OCI-LY3 (cell line): ENCODE data around the gene LMX1B.

Experiments used
- H2AFZ ChIP-seq: fragments of 200-600, 300-600 bp; shearing (Covaris generic); 2 replicates; pipeline ENCODE4 v1.6.0; 2014; ENCODE audit warnings: antibody characterized with exemption, low read depth, low read length
- H3K27ac ChIP-seq: fragments of 200-600, 300-600 bp; sonication (generic); 2 replicates; pipeline ENCODE4 v1.5.1; 2014; ENCODE audit warnings: mild to moderate bottlenecking, low read length, moderate library complexity, mixed read lengths
- H3K27me3 ChIP-seq: fragments of 200-600, 300-600 bp; sonication (generic); 2 replicates; pipeline ENCODE4 v1.6.1; 2014; ENCODE audit warnings: low read depth, low read length, mixed read lengths
- H3K36me3 ChIP-seq: fragments of 200-600, 300-600 bp; sonication (generic); replicated peaks from 2 replicates; pipeline ENCODE3; 2014; ENCODE audit warnings: low read depth, low read length, mixed read lengths
- H3K4me1 ChIP-seq: fragments of 300-600, 200-600 bp; sonication (generic); 2 replicates; pipeline ENCODE4 v1.6.1; 2014; ENCODE audit warnings: low read length, mixed read lengths
- H3K4me2 ChIP-seq: fragments of 200-600, 300-600 bp; sonication (generic); 2 replicates; pipeline ENCODE4 v1.6.1; 2014; ENCODE audit warnings: low read length, mixed read lengths
- H3K4me3 ChIP-seq: fragments of 300-600, 200-600 bp; sonication (generic); 2 replicates; pipeline ENCODE4 v1.5.1; 2014; ENCODE audit warnings: antibody characterized with exemption, mild to moderate bottlenecking, low read length, moderate library complexity
- H3K79me2 ChIP-seq: fragments of 300-600, 200-600 bp; shearing (Covaris generic); 2 replicates; pipeline ENCODE4 v1.6.1; 2014; ENCODE audit warnings: mild to moderate bottlenecking, low read length, mixed read lengths
- H3K9ac ChIP-seq: fragments of 300-600, 200-600 bp; shearing (Covaris generic); 2 replicates; pipeline ENCODE4 v1.6.0; 2014; ENCODE audit warnings: mild to moderate bottlenecking, low read length, moderate library complexity
- H3K9me3 ChIP-seq: fragments of 200-600, 300-600 bp; shearing (Covaris generic); 2 replicates; pipeline ENCODE4 v1.6.1; 2014; ENCODE audit warnings: low read length, mixed read lengths; ENCODE audit not compliant: insufficient read depth
- H4K20me1 ChIP-seq: fragments of 200-600, 300-600 bp; sonication (generic); 2 replicates; pipeline ENCODE4 v1.6.1; 2016; ENCODE audit warnings: low read length, mixed read lengths; ENCODE audit not compliant: insufficient read depth
- EZH2phosphoT487 ChIP-seq: fragments of 200-600 bp; shearing (Covaris generic); IDR thresholded peaks from 2 replicates; pipeline ENCODE4 v1.6.1; 2018; ENCODE audit warnings: antibody characterized with exemption, mixed run types, low read depth
- TF ChIP-seq, protein P1 (sequence below): fragments of 200-600, 300-600 bp; sonication (generic); IDR thresholded peaks from 2 replicates; pipeline ENCODE4 v1.5.1; 2014; ENCODE audit warnings: antibody characterized with exemption, low read length, low read depth

LMX1B gene

DNA sequence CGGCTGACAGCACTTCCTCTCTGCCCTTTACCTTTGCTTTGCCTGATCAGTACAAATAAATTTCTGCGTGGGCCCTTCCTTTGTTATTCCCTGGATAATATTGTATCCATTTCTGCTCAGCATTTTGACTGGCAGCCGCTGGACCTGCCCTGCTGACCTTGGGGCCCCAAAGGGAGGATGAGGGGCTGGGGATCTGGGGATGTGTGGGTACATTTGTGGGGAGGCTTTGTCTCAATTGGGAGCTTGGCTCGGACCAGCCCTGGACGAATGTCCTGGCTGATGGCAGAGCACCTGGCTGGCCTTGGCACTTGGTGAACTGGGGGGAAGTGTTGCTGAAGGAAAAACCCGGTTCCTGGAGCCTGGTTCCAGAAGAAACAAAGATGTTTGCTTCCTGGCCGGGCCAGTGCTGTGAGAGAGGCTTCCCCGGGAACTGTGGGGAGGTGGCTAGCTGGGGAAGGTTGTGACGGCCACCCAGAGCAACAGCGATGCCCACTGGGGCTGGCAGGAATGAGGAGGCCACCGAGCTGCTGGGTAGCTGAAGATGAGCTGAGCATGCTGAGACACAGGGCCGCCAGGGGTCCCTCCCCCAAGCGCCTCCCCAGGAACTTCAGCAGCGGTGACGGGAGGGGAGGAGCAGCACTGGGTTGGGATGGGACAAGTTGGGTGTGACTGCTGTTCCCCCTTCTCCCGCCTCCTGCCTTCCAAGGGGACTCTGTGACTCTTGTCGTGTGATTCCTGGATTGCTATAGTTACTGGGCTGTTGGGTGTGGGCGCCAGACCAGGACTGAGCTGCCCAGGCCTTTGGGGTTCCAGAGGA lies 8.4 kb downstream of the LMX1B start:
- H3K27me3 ChIP-seq = peaks cover 16% of the 10 kb centered on the region; the same call in 1 of the 2 replicates
- no peak overlapping the region for H3K27ac ChIP-seq
- TF ChIP-seq EZH2phosphoT487 = no peak
- TF ChIP-seq, protein P1, sequence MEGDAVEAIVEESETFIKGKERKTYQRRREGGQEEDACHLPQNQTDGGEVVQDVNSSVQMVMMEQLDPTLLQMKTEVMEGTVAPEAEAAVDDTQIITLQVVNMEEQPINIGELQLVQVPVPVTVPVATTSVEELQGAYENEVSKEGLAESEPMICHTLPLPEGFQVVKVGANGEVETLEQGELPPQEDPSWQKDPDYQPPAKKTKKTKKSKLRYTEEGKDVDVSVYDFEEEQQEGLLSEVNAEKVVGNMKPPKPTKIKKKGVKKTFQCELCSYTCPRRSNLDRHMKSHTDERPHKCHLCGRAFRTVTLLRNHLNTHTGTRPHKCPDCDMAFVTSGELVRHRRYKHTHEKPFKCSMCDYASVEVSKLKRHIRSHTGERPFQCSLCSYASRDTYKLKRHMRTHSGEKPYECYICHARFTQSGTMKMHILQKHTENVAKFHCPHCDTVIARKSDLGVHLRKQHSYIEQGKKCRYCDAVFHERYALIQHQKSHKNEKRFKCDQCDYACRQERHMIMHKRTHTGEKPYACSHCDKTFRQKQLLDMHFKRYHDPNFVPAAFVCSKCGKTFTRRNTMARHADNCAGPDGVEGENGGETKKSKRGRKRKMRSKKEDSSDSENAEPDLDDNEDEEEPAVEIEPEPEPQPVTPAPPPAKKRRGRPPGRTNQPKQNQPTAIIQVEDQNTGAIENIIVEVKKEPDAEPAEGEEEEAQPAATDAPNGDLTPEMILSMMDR = no peak
- no peak overlapping the region for H2AFZ ChIP-seq
- no peaks in the 10 kb centered on the region for H3K79me2 ChIP-seq
- no peaks in the 10 kb centered on the region for H3K9me3 ChIP-seq
- H3K4me2 ChIP-seq = no peak overlapping the region
- H3K9ac ChIP-seq = no peak overlapping the region
- no peaks in the 10 kb centered on the region for H3K36me3 ChIP-seq
- H4K20me1 ChIP-seq = no peaks in the 10 kb centered on the region
- no peak overlapping the region for H3K4me3 ChIP-seq
- H3K4me1 ChIP-seq = no peaks in the 10 kb centered on the region

DNA sequence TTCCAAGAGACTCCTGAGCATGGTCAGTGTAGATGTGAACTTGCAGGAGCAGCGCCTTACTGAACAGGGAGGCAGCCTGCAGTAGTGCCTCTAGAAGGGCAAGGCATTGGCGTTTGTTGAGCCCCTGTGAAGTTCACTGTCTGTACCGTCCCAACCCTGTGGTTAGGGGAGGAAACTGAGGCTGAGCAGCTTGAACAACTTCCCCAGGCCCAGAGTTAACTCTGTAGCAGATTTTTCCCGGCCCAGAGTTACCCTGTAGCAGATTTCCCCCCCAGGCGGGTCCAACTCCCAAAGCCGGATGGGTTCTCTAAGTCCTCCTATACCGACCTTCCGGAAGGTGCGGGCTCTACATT lies 9.6 kb downstream of the LMX1B start:
- Histone ChIP-seq H3K4me2 (no peak overlapping the region), H3K9ac (no peak overlapping the region), H2AFZ (no peak overlapping the region), H3K27me3 (peaks cover 16% of the 10 kb centered on the region; the same call in 1 of the 2 replicates), H3K4me1 (no peaks in the 10 kb centered on the region), H4K20me1 (no peaks in the 10 kb centered on the region), H3K4me3 (no peak overlapping the region), H3K9me3 (no peaks in the 10 kb centered on the region), H3K27ac (no peak overlapping the region), H3K79me2 (no peaks in the 10 kb centered on the region), H3K36me3 (no peaks in the 10 kb centered on the region)
- TF ChIP-seq EZH2phosphoT487 = no peak
- TF ChIP-seq, protein P1 = no peak

DNA sequence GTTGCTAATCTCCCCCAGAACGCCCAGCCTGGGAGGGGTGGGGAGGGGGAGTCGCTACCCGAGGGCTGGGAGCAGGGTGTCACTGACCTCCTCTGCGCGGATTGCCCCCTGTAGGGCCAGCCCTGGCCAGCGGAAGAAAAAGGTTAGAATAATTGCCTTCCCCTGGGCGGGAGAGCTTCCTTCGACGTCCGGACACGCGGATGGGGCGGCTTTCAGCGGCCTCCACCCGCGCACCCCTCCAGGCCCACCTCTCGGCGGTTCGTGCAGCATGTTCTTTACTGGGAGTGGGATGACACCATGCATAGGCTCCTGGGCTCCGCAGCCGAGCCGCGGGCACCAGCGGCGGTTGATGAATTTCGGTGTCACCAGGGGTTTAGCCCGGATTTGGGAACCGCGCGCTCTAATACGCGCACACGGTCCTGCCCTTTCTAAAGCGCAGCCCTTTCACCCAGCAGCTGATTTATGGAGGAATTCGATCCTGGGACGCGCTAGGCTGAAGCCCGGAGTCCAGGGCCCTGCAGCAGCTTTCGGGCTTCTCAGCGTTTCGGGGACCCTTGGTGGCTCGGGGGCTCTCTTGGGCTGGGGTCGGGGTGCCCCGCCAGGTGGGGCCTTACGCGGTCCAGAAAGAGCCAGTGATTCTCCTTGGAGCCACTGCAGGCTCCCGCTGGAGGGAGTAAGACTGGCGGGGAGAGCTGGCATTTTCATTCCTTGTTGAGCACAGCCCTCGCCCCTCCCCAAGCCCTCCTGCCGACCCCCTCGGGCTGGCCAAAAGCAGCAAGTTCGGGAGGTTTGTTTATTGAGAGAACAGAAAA lies 10.1 kb downstream of the LMX1B start:
- no peak overlapping the region for H2AFZ ChIP-seq
- peaks cover 16% of the 10 kb centered on the region; the same call in 1 of the 2 replicates for H3K27me3 ChIP-seq
- H3K4me2 ChIP-seq = no peak overlapping the region
- no peak overlapping the region for H3K4me3 ChIP-seq
- H3K79me2 ChIP-seq = no peaks in the 10 kb centered on the region
- H4K20me1 ChIP-seq = no peaks in the 10 kb centered on the region
- H3K9ac ChIP-seq = no peak overlapping the region
- TF ChIP-seq, protein P1 = no peak
- TF ChIP-seq EZH2phosphoT487 = no peak
- no peaks in the 10 kb centered on the region for H3K4me1 ChIP-seq
- H3K36me3 ChIP-seq = no peaks in the 10 kb centered on the region
- H3K27ac ChIP-seq = no peak overlapping the region
- H3K9me3 ChIP-seq = no peaks in the 10 kb centered on the region

DNA sequence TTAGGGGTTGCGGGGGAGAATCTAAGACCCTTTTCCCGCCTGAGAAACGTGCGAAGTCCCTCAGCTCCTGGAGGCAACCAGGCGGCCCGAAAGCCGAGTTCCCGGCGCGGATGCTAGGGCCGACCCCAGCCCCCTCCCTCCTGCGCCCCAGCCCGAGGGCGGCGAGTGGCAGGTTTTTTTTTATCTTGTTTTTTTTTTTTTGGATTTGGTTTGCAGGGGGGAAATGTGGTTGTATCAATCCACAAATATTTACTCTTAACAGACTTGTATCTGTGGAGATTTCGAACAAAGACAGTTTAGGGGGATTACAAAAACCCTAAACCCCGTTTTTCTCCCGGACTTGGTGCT lies 10.7 kb downstream of the LMX1B start:
- Histone ChIP-seq H3K9me3 (no peaks in the 10 kb centered on the region), H3K4me1 (no peaks in the 10 kb centered on the region), H2AFZ (no peak overlapping the region), H3K4me2 (no peak overlapping the region), H3K79me2 (no peaks in the 10 kb centered on the region), H3K27ac (no peak overlapping the region), H3K27me3 (peaks cover 21% of the 10 kb centered on the region), H4K20me1 (no peaks in the 10 kb centered on the region), H3K36me3 (no peaks in the 10 kb centered on the region), H3K4me3 (no peak overlapping the region), H3K9ac (no peak overlapping the region)
- TF ChIP-seq EZH2phosphoT487 = no peak
- TF ChIP-seq, protein P1 = no peak
